ENCODE results near the gene ATF7IP2. TPM values are rescaled to one million over a fixed set of nuclear protein-coding genes. Genes with fewer than 3 reads are reported as not detected.

ATF7IP2 gene
- polyA plus RNA-seq, 1 donor (not counting 4 experiments of a cell fraction or from before 2014, with no cell fraction given) = 9.8 TPM

DNA sequence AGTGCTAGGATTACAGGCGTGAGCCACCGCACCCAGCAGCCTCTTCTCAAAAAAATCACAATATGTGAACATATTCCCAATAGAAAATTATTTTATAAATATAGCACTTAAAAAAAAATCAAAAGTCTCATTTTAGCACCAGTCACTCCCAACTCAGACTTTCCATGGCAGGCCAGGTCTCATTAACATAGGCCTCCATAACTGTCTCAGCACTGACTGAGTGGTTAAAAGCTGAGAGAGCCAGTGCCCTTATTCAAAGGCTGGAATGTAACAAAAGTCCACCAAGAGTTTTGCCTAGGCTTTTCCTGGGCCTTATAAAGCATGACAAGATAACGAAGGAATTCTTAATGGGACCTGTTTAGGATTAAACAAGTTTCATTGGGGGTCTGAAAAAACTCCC is 114.7 kb downstream of the ATF7IP2 start:
- no peaks in the 10 kb centered on the region for H3K9me3 ChIP-seq (ENCODE audit: control insufficient read depth, low read depth, low read length)
- TF ChIP-seq, protein P1, sequence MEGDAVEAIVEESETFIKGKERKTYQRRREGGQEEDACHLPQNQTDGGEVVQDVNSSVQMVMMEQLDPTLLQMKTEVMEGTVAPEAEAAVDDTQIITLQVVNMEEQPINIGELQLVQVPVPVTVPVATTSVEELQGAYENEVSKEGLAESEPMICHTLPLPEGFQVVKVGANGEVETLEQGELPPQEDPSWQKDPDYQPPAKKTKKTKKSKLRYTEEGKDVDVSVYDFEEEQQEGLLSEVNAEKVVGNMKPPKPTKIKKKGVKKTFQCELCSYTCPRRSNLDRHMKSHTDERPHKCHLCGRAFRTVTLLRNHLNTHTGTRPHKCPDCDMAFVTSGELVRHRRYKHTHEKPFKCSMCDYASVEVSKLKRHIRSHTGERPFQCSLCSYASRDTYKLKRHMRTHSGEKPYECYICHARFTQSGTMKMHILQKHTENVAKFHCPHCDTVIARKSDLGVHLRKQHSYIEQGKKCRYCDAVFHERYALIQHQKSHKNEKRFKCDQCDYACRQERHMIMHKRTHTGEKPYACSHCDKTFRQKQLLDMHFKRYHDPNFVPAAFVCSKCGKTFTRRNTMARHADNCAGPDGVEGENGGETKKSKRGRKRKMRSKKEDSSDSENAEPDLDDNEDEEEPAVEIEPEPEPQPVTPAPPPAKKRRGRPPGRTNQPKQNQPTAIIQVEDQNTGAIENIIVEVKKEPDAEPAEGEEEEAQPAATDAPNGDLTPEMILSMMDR (optimal IDR thresholded peaks at IDR 0.05 in 1 of 3, IDR thresholded peaks at IDR 0.05 in 1 of 3, conservative IDR thresholded peaks at IDR 0.05 in 1 of 3; ENCODE audit: extremely low read depth in 1 of 3, insufficient read depth in 2 of 3, low read length in 3 of 3) = no peak
- TF ChIP-seq EZH2 (IDR thresholded peaks at IDR 0.05; ENCODE audit: low read length) = no peak
- no peak overlapping the region for H2AFZ ChIP-seq (ENCODE audit: control insufficient read depth, low read length)
- H3K9ac ChIP-seq (ENCODE audit: control insufficient read depth, extremely low read depth, insufficient read depth, low read length) = no peak overlapping the region
- H3K36me3 ChIP-seq (ENCODE audit: control insufficient read depth in 2 of 2, extremely low read depth in 1 of 2, insufficient read depth in 2 of 2, low read length in 2 of 2) = no peaks in the 10 kb centered on the region
- no peaks in the 10 kb centered on the region for H3K79me2 ChIP-seq (ENCODE audit: control insufficient read depth, insufficient read depth, low read length)
- H3K4me2 ChIP-seq (ENCODE audit: control insufficient read depth, extremely low read depth, insufficient read depth, low read depth, low read length) = no peak overlapping the region
- H3K4me1 ChIP-seq (ENCODE audit: control insufficient read depth, extremely low read depth, insufficient read depth, low read length) = no peaks in the 10 kb centered on the region
- no peak overlapping the region for H3K4me3 ChIP-seq (ENCODE audit: control insufficient read depth in 2 of 3, extremely low read depth in 1 of 3, insufficient read depth in 2 of 3, low read depth in 1 of 3, low read length in 3 of 3)
- H4K20me1 ChIP-seq (ENCODE audit: control insufficient read depth, extremely low read depth, insufficient read depth, low read length) = no peaks in the 10 kb centered on the region
- no peak overlapping the region for H3K27ac ChIP-seq (ENCODE audit: control insufficient read depth, insufficient read depth, low read length)
- FAIRE-seq = no peak
- dilution Hi-C loops (cut with MboI; ENCODE audit: extremely low pct_ligation_motif_present, low sequenced_read_pairs) = no loop called here
- no peaks in the 10 kb centered on the region for H3K9me1 ChIP-seq (ENCODE audit: control insufficient read depth, extremely low read depth, insufficient read depth, low read length)
- H3K27me3 ChIP-seq (ENCODE audit: control insufficient read depth, extremely low read depth, insufficient read depth, low read length) = no peaks in the 10 kb centered on the region
- DNase-seq (ENCODE audit: low read depth, low spot score) = no peak

DNA sequence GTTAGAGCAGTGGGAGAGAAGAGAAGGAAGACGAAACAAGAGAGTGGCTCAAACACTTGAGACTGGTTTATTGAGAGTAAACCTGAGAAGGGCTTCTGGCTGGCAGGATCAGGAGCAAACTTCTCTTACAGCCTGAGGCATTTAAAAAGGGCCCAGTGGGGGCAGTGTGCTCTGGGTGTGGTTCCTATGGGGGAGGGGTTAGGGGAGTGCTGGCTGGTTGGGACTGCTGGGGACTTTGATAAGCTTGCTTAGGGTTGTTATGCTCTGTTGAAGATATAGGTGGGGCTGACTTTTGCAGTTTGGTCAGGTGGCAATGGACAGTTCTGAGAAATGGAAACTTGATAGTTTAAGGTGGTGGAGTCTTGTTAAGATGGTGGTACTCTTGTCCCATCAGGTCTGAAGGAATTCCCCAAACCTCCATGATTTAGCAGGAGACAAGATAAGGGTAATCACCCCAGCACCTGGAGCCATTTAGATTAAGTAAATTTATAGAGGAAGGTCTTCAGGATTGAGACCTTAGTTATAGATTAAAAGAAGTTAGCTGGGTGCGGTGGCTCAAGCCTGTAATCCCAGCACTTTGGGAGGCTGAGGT is 115.3 kb downstream of the ATF7IP2 start:
- H2AFZ ChIP-seq (ENCODE audit: control insufficient read depth, low read length) = no peak overlapping the region
- DNase-seq (ENCODE audit: low read depth, low spot score) (no peak), FAIRE-seq (no peak)
- dilution Hi-C loops (cut with MboI; ENCODE audit: extremely low pct_ligation_motif_present, low sequenced_read_pairs) = no loop called here
- TF ChIP-seq EZH2 (IDR thresholded peaks at IDR 0.05; ENCODE audit: low read length) = no peak
- TF ChIP-seq, protein P1 (optimal IDR thresholded peaks at IDR 0.05 in 1 of 3, IDR thresholded peaks at IDR 0.05 in 1 of 3, conservative IDR thresholded peaks at IDR 0.05 in 1 of 3; ENCODE audit: extremely low read depth in 1 of 3, insufficient read depth in 2 of 3, low read length in 3 of 3) = no peak
- no peaks in the 10 kb centered on the region for H3K9me3 ChIP-seq (ENCODE audit: control insufficient read depth, low read depth, low read length)
- H3K79me2 ChIP-seq (ENCODE audit: control insufficient read depth, insufficient read depth, low read length) = no peaks in the 10 kb centered on the region
- H4K20me1 ChIP-seq (ENCODE audit: control insufficient read depth, extremely low read depth, insufficient read depth, low read length) = no peaks in the 10 kb centered on the region
- no peaks in the 10 kb centered on the region for H3K36me3 ChIP-seq (ENCODE audit: control insufficient read depth in 2 of 2, extremely low read depth in 1 of 2, insufficient read depth in 2 of 2, low read length in 2 of 2)
- no peaks in the 10 kb centered on the region for H3K4me1 ChIP-seq (ENCODE audit: control insufficient read depth, extremely low read depth, insufficient read depth, low read length)
- H3K4me2 ChIP-seq (ENCODE audit: control insufficient read depth, extremely low read depth, insufficient read depth, low read depth, low read length) = no peak overlapping the region
- H3K4me3 ChIP-seq (ENCODE audit: control insufficient read depth in 2 of 3, extremely low read depth in 1 of 3, insufficient read depth in 2 of 3, low read depth in 1 of 3, low read length in 3 of 3) = no peak overlapping the region
- H3K27ac ChIP-seq (ENCODE audit: control insufficient read depth, insufficient read depth, low read length) = no peak overlapping the region
- no peaks in the 10 kb centered on the region for H3K27me3 ChIP-seq (ENCODE audit: control insufficient read depth, extremely low read depth, insufficient read depth, low read length)
- no peak overlapping the region for H3K9ac ChIP-seq (ENCODE audit: control insufficient read depth, extremely low read depth, insufficient read depth, low read length)
- H3K9me1 ChIP-seq (ENCODE audit: control insufficient read depth, extremely low read depth, insufficient read depth, low read length) = no peaks in the 10 kb centered on the region

All from keratinocyte (primary cell).